ENCODE data around the gene TNXB. TPM values are rescaled to one million over a fixed set of nuclear protein-coding genes. Genes with fewer than 3 reads are reported as not detected.
"Not testable (repeated sequence)": the region's sequence is repeated elsewhere in the genome, so short reads cannot be mapped to it uniquely, and the experiment has no call there.

The TNXB gene
- total RNA-seq, 1 donor from 2014 or later, result 13.7 TPM

DNA sequence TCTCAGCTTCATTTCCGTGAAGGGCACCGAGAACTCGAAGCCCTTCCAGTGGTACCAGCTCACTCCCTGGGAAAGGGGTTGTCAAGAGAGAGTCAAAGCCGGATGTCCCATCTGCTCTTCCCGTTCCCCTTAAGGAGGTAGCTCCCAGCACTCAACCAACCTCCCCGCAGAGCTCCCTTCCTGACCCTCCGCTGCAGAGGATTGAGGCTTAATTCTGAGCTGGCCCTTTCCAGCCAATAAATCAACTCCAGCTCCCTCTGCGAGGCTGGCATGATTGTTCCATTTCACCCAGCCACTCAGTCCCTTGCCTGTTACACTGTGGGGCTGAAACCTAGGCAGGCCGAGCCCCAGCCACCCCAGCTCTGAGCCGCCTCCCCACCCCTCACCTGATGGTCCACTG lies 67.8 kb downstream of the TNXB start:
- ATAC-seq; DNase-seq (ENCODE audit: low spot score): not testable (repeated sequence)

- not testable (repeated sequence) for ATAC-seq
Measured at GRCh38 chr6:32041050-32041321, 68.2 kb downstream of the TNXB start.

GRCh38 chr6:32040299-32041049 lies 68.7 kb downstream of the TNXB start:
- not testable (repeated sequence) for ATAC-seq; DNase-seq (ENCODE audit: low spot score)

More at GRCh38 chr6:32041050-32041321, 68.2 kb downstream of the TNXB start:
- DNase-seq (ENCODE audit: low spot score), result not testable (repeated sequence)

GRCh38 chr6:32039321-32040274 lies 69.5 kb downstream of the TNXB start:
- not testable (repeated sequence) for ATAC-seq; DNase-seq (ENCODE audit: low spot score)

DNA sequence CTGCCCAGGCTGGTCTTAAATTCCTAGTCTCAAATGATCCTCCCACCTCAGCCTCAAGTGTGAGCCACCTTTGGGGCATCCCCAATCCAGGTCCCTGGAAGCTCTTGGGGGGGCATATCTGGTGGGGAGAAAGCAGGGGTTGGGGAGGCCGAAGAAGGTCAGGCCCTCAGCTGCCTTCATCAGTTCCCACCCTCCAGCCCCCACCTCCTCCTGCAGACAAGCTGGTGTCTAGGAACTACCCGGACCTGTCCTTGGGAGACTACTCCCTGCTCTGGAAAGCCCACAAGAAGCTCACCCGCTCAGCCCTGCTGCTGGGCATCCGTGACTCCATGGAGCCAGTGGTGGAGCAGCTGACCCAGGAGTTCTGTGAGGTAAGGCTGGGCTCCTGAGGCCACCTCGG lies 70.3 kb downstream of the TNXB start:
- not testable (repeated sequence) for DNase-seq (ENCODE audit: low spot score); ATAC-seq

DNA sequence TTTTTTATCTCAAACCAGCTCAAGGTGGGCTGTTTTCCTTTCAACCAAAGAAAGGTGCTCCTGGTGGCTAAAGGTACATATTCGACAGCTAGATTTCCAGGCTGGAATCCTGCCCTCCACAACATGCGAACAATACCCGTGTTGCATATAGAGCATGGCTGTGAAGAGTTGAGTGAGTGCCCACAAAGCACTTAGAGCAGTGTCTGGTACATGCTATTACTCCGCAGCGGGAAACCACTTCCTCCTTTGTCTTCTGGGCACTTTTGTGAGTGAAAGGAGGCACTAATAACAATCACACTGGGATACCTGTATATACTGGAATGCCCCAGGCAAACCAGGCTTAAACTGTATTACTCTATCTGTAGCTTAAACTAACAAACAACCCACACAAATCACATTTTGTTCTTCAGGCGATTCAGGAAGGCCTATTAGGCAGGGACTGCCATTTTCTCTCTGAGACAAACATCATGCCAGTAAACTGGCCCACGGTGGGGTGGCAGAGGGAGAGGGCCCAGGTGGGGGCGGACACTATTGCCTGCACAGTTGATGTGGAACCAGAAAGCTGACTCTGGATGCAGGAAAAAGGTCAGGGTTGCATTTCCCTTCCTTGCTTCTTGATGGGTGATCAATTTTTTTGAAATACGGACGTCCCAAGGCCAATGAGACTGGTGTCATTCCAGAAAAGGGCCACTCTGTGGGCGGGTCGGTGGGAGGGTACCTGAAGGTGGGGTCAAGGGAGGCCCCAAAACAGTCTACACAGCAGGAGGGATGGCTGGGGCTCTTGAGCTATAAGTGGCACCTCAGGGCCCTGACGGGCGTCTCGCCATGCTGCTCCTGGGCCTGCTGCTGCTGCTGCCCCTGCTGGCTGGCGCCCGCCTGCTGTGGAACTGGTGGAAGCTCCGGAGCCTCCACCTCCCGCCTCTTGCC lies 71.3 kb downstream of the TNXB start, which contains the start of gene CYP21A2:
CYP21A2 (plus strand) TSS at position 818 of the 927 bp plus-strand sequence; CDS start at position 826, 8 bp downstream.
- DNase-seq (ENCODE audit: low spot score) (peak; percentile 67), ATAC-seq (peak; percentile 39)

DNA sequence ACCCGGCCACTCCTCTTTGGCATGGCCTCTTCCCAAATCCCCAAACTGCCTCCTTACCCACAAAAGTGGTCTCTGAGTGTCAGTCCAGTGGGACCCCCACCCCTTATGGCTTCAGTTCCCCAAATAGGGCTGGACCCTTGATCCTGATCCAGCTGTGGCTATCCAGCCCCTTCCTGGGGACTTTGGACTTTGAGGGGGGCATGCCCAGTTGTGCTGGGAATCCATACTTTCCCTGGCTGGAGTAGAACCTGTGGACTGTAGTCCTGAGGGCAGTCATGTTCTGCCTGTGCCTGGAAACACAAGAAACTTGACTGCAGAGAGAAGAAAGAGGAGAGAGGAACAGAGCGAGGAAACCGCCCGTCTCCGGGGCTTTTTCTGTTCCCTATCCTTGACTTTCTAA lies 72.0 kb downstream of the TNXB start:
- peak; percentile 5 for ATAC-seq
- not testable (repeated sequence) for DNase-seq (ENCODE audit: low spot score)

DNA sequence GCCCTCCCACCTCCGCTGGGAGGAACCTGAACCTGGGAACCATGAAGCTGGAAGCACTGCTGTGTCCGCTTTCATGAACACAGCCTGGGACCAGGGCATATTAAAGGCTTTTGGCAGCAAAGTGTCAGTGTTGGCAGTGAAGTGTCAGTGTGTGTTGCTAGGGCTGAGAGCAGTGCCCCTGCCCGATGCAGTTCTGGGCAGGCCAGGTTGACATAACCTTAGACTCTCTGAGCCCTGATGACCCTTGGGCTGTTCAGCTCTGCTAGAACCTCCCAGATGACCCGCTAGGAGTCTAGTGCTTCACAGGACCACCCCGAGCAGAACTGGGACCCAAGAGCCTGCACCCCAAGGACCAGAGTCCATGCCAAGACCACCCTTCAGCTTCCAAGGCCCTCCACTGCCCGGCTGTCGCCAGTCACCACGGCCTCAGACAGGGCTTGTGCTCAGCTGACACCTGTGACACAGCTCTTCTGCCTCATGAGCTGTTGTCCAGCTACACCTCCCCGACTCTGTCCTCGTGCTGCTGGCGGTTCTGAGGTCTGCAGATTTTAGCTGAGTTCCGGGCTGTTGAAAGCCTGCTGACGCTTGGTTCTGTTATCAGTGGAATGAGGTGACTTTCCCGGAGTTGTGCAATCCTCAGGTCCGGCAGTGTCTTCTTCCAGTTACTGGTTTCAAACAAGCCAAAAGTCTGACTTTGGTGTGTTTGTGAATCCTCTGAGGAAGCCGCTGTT lies 73.7 kb downstream of the TNXB start:
- ATAC-seq, result peak; percentile 55
- DNase-seq (ENCODE audit: low spot score), result not testable (repeated sequence)

DNA sequence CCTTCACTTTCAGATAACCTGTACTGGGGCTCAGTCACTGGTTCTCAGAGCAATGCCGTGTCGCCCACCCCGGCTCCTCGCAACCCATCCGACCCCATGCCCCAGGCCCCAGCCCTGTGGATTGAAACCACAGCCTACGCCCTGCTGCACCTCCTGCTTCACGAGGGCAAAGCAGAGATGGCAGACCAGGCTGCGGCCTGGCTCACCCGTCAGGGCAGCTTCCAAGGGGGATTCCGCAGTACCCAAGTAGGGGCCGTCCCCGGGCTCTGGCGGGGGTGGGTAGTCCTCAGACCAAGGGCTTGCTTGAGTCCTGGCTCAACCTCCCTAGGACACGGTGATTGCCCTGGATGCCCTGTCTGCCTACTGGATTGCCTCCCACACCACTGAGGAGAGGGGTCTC lies 79.6 kb downstream of the TNXB start:
- not testable (repeated sequence) for ATAC-seq; DNase-seq (ENCODE audit: low spot score)

DNA sequence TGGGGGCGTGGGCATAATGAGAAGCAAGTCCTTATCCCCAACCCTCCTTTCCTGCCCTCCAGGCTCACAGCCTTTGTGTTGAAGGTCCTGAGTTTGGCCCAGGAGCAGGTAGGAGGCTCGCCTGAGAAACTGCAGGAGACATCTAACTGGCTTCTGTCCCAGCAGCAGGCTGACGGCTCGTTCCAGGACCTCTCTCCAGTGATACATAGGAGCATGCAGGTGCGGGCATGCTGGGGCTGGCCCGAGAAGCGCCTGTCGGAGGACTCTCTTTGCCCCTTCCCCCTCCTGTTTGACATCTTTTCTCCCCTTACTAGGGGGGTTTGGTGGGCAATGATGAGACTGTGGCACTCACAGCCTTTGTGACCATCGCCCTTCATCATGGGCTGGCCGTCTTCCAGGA lies 80.5 kb downstream of the TNXB start:
- not testable (repeated sequence) for ATAC-seq; DNase-seq (ENCODE audit: low spot score)

DNA sequence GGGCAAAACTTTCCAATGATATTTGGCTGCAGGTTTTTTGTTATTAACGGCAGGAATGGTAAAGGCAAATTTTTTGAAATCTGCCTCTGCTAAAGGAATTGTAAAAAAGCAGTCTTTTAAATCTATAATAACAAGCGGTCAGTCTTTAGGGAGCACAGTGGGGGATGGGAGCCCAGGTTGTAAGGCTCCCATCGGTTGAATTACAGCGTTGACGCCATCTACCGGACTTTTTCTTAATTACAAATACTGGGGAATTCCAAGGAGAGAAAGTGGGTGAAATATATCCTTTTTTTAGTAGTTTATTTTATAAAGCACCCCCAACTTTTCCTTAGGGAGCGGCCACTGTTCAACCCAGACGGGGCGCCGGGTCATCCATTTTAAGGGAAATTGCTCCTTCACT lies 87.0 kb downstream of the TNXB start:
- not testable (repeated sequence) for DNase-seq (ENCODE audit: low spot score); ATAC-seq

- ATAC-seq, result peak; percentile 68
- not testable (repeated sequence) for DNase-seq (ENCODE audit: low spot score)
Measured at GRCh38 chr6:32014547-32014946, 94.6 kb downstream of the TNXB start, which contains the start of gene C4B. Gene C4B (plus strand): TSS chr6:32014795. CDS start chr6:32014846, 51 bp downstream.

DNA sequence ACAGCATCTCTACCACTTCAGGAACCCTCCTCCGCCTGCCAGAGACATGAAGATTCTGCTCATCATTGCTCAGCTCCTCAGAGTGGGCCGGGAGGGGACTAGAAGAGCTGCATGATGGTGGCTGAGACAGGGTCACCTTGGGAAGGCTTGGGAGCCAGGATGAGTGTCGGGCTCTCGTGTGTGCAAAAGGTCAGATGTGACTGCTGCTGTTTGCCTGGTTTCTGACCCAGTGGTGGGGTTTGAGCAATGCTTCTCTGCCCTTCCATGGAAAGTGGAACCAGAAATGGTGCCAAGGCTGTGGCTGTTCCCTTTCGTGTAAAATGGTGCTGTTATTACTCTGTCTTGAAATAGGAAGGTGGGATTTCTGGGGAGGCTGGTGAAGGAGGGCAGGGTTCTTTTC lies 95.4 kb downstream of the TNXB start:
- peak; percentile 60 for ATAC-seq
- DNase-seq (ENCODE audit: low spot score), result not testable (repeated sequence)

DNA sequence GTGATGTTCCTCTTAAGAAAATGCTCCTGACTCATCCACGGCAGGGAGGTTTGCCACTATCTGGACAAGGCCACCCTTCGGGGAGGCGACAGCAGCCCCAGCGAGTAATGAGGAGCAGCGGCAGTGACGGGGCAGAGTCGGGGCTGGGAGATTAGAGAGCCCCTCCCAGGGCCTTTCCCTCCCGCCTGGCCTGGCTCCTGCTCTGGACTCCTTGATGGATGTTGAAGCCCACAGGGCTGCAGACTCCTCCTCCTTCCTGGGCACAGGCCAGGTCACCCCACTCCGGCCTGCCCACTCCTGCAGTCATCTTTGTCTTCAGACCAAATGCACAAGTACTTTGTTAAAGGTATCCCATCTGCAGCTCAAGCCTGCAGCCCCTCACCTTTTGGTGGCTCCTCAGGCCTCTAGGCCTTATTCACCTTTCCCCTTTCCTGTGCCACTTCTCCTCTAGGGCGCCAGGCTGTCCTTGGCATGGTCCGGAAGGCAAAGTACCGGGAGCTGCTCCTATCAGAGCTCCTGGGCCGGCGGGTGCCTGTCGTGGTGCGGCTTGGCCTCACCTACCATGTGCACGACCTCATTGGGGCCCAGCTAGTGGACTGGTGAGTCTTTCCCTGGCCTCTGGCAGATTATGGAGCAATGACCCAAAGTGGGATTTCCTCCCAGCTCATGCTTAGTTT lies 96.1 kb downstream of the TNXB start:
- DNase-seq (ENCODE audit: low spot score); ATAC-seq: not testable (repeated sequence)

GRCh38 chr6:32010856-32011530 lies 98.1 kb downstream of the TNXB start:
- ATAC-seq; DNase-seq (ENCODE audit: low spot score): not testable (repeated sequence)

- DNase-seq (ENCODE audit: low spot score); ATAC-seq: not testable (repeated sequence)
Measured at GRCh38 chr6:32009537-32009936, 99.6 kb downstream of the TNXB start.

- DNase-seq (ENCODE audit: low spot score); ATAC-seq: not testable (repeated sequence)
Measured at GRCh38 chr6:32008616-32009015, 100.5 kb downstream of the TNXB start.

DNA sequence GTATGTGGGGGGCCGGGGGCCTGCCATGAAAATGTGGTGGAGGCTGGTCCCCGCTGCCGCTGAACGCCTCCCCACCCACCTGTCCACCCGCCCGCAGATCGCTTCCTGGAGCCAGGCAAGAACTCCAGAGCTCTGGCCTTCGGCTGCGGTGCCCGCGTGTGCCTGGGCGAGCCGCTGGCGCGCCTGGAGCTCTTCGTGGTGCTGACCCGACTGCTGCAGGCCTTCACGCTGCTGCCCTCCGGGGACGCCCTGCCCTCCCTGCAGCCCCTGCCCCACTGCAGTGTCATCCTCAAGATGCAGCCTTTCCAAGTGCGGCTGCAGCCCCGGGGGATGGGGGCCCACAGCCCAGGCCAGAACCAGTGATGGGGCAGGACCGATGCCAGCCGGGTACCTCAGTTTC lies 101.1 kb downstream of the TNXB start:
- not testable (repeated sequence) for DNase-seq (ENCODE audit: low spot score); ATAC-seq
